IMR-90 (cell line): ENCODE measurements around the gene SLC25A44. TPM values are rescaled to one million over a fixed set of nuclear protein-coding genes. Genes with fewer than 3 reads are reported as not detected.

Experiments
- ATAC-seq: fragments of 200-7000 bp; cut with Tn5 transposase; 2 replicates; pipeline ENCODE4 v1.9.1; 2020; ENCODE audit warnings: low read depth, mild to moderate bottlenecking, moderate library complexity
- BruUV-seq: library from RNA; stranded (reverse); fragments of 400-500 nt; replicated peaks from 2 replicates; lab custom pipeline; 2021; lab: Mats Ljungman, UMichigan
- CTCF ChIA-PET: fragments of 300-600 bp; formaldehyde crosslinking; extraction: SDS; loops from one replicate; lab custom pipeline; 2021; ENCODE audit warnings: antibody characterized with exemption; lab: Yijun Ruan, JAX
- POLR2A ChIA-PET: fragments of 300-600 bp; sonication (Branson Sonifier 250); formaldehyde crosslinking; loops from one replicate; lab custom pipeline; 2022; ENCODE audit warnings: antibody characterized with exemption; ENCODE audit not compliant: unreplicated experiment; lab: Charles Lee
- DNase-seq: peaks from one replicate; pipeline ENCODE4 v3.0.0; 2013
- H2AFZ ChIP-seq: replicated peaks from 2 replicates; pipeline ENCODE3; 2013; ENCODE audit warnings: low read length, mild to moderate bottlenecking; ENCODE audit not compliant: poor library complexity
- H2AK5ac ChIP-seq: 2 replicates; pipeline ENCODE4 v1.6.1; 2013; ENCODE audit warnings: low read depth, low read length, inconsistent platforms
- H2AK9ac ChIP-seq: replicated peaks from 2 replicates; pipeline ENCODE3; 2013; ENCODE audit warnings: mild to moderate bottlenecking, low read depth, low read length, moderate library complexity; ENCODE audit not compliant: poor library complexity
- H2BK120ac ChIP-seq: 2 replicates; pipeline ENCODE4 v1.6.1; 2013; ENCODE audit warnings: low read depth, low read length, inconsistent platforms
- H2BK15ac ChIP-seq: 3 replicates; pipeline ENCODE4 v1.6.1; 2013; ENCODE audit warnings: low read depth, low read length, inconsistent platforms
- H2BK20ac ChIP-seq: 2 replicates; pipeline ENCODE4 v1.6.1; 2013; ENCODE audit warnings: low read depth, mild to moderate bottlenecking, inconsistent platforms, low read length, moderate library complexity
- H2BK5ac ChIP-seq: 2 replicates; pipeline ENCODE4 v1.6.1; 2013; ENCODE audit warnings: mild to moderate bottlenecking, low read depth, low read length, inconsistent platforms; ENCODE audit not compliant: poor library complexity, severe bottlenecking
- H3K14ac ChIP-seq: replicated peaks from 2 replicates; pipeline ENCODE4 v1.6.1; 2013; ENCODE audit warnings: low read depth, low read length, inconsistent platforms
- H3K18ac ChIP-seq: 2 replicates; pipeline ENCODE4 v1.6.1; 2013; ENCODE audit warnings: low read depth, low read length, control low read depth
- H3K23ac ChIP-seq: 2 replicates; pipeline ENCODE4 v1.6.1; 2013; ENCODE audit warnings: low read depth, low read length, inconsistent platforms
- H3K27ac ChIP-seq: 2 replicates; pipeline ENCODE4 v1.5.1; 2013; ENCODE audit warnings: mild to moderate bottlenecking, control low read depth, low read length; ENCODE audit not compliant: insufficient read depth
- H3K27me3 ChIP-seq: 2 replicates; pipeline ENCODE4 v1.6.1; 2013; ENCODE audit warnings: low read length; ENCODE audit not compliant: control insufficient read depth, insufficient read depth
- H3K36me3 ChIP-seq: 2 replicates; pipeline ENCODE4 v1.6.1; 2013; ENCODE audit warnings: low read length, mixed read lengths; ENCODE audit not compliant: control insufficient read depth, insufficient read depth
- H3K4ac ChIP-seq: 2 replicates; pipeline ENCODE4 v1.6.1; 2013; ENCODE audit warnings: low read depth, low read length, inconsistent platforms
- H3K4me1 ChIP-seq: 2 replicates; pipeline ENCODE4 v1.6.1; 2013; ENCODE audit warnings: low read length, mixed read lengths; ENCODE audit not compliant: control insufficient read depth, insufficient read depth
- H3K4me2 ChIP-seq: 2 replicates; pipeline ENCODE4 v1.6.1; 2013; ENCODE audit warnings: low read depth, mild to moderate bottlenecking, control low read depth, low read length, moderate library complexity
- H3K4me3 ChIP-seq: 2 replicates; pipeline ENCODE4 v1.5.1; 2013; ENCODE audit warnings: low read depth, mild to moderate bottlenecking, control low read depth, low read length, moderate library complexity; ENCODE audit not compliant: insufficient read depth
- H3K56ac ChIP-seq: 2 replicates; pipeline ENCODE4 v1.6.1; 2013; ENCODE audit warnings: low read length, inconsistent platforms; ENCODE audit not compliant: insufficient read depth; ENCODE audit errors: extremely low read depth
- H3K79me1 ChIP-seq, 2 experiments: 2 replicates each; pipeline ENCODE4 v1.6.1; 2013; ENCODE audit warnings: low read length in 2 of 2, inconsistent platforms in 1 of 2, low read depth in 1 of 2
- H3K9ac ChIP-seq: 2 replicates; pipeline ENCODE4 v1.6.1; 2013; ENCODE audit warnings: low read depth, low read length, control low read depth
- H3K9me1 ChIP-seq: 2 replicates; pipeline ENCODE4 v1.6.1; 2013; ENCODE audit warnings: low read length, inconsistent platforms; ENCODE audit not compliant: insufficient read depth
- H3K9me3 ChIP-seq: 2 replicates; pipeline ENCODE4 v1.6.1; 2013; ENCODE audit warnings: low read length; ENCODE audit not compliant: control insufficient read depth, insufficient read depth
- H4K20me1 ChIP-seq: 2 replicates; pipeline ENCODE4 v1.6.1; 2013; ENCODE audit warnings: low read length, inconsistent platforms; ENCODE audit not compliant: insufficient read depth
- H4K5ac ChIP-seq: 2 replicates; pipeline ENCODE4 v1.6.1; 2013; ENCODE audit warnings: mild to moderate bottlenecking, low read depth, low read length, control low read depth
- H4K8ac ChIP-seq, 2 experiments: 2 replicates each; pipeline ENCODE4 v1.6.1; 2013; ENCODE audit warnings: low read depth in 2 of 2, low read length in 2 of 2, control low read depth in 1 of 2, inconsistent platforms in 1 of 2
- H4K91ac ChIP-seq: 2 replicates; pipeline ENCODE4 v1.6.1; 2013; ENCODE audit warnings: low read depth, low read length, inconsistent platforms; ENCODE audit not compliant: insufficient read depth
- FOS ChIP-seq: fragments of 150-350 bp; IDR thresholded peaks from 2 replicates; pipeline ENCODE4 v1.6.1; 2016; ENCODE audit warnings: low read depth, low read length
- MAFK ChIP-seq: IDR thresholded peaks from 2 replicates; pipeline ENCODE4 v1.6.1; 2012; ENCODE audit warnings: low read depth, low read length, improper control_type of control experiment
- MAZ ChIP-seq: IDR thresholded peaks from 2 replicates; pipeline ENCODE4 v1.6.1; 2012; ENCODE audit warnings: low read depth, mild to moderate bottlenecking, low read length, improper control_type of control experiment, moderate library complexity, borderline replicate concordance
- MXI1 ChIP-seq: IDR thresholded peaks from 2 replicates; pipeline ENCODE4 v1.6.1; 2012; ENCODE audit warnings: low read depth, mild to moderate bottlenecking, low read length, moderate library complexity, borderline replicate concordance
- NFE2L2 ChIP-seq: fragments of 150-350 bp; IDR thresholded peaks from 2 replicates; pipeline ENCODE4 v1.6.1; 2016; ENCODE audit warnings: low read depth, mild to moderate bottlenecking, low read length
- POLR2A ChIP-seq: IDR thresholded peaks from 2 replicates; pipeline ENCODE4 v1.6.1; 2012; ENCODE audit warnings: mild to moderate bottlenecking, low read depth, low read length
- SMC3 ChIP-seq: fragments of 150-350 bp; IDR thresholded peaks from 2 replicates; pipeline ENCODE4 v1.6.1; 2016; ENCODE audit warnings: low read depth, mild to moderate bottlenecking, antibody characterized with exemption, low read length, moderate library complexity
- USF2 ChIP-seq: fragments of 150-350 bp; IDR thresholded peaks from 2 replicates; pipeline ENCODE4 v1.6.1; 2017; ENCODE audit warnings: mild to moderate bottlenecking, antibody characterized with exemption, low read length, low read depth
- WGBS, 2 experiments: methylation state at CpG; one replicate each; pipeline versions ENCODE4 v1.1.5 to v1.1.7; 2013; ENCODE audit warnings: missing lambda C conversion rate in 2 of 2; ENCODE audit not compliant: insufficient read length in 1 of 2; ENCODE audit errors: extremely low coverage in 2 of 2; 5-methylcytosine and 5-hydroxymethylcytosine counted together
- dilution Hi-C: fragments of 300-500 bp; cut with HindIII; formaldehyde crosslinking; loops from one replicate; pipeline ENCODE4 v1.14.3; 2018; ENCODE audit warnings: low sequenced_read_pairs; ENCODE audit not compliant: unreplicated experiment
- in situ Hi-C: fragments of 300-500 bp; cut with MboI; formaldehyde crosslinking; loops from 3 replicates; pipeline ENCODE4 v1.14.3; 2019; ENCODE audit warnings: low sequenced_read_pairs, inconsistent platforms, mixed read lengths
- intact Hi-C: fragments of 100-400 bp; cut with micrococcal nuclease; formaldehyde crosslinking; loops from 2 replicates; pipeline ENCODE4 v1.10.0; 2022
- polyA plus RNA-seq, 3 experiments: library from polyadenylated mRNA; depleted of rRNA; stranded (reverse); fragments of >200 nt; gene quantifications; 2 replicates each; pipeline ENCODE4 v1.2.3, GENCODE V29; 2012; ENCODE audit warnings: low replicate concordance in 1 of 3
- total RNA-seq: library from RNA; depleted of rRNA; stranded (reverse); fragments of >200 nt; gene quantifications from 2 replicates; pipeline ENCODE4 v1.2.3, GENCODE V29; 2012

Gene SLC25A44
- total and polyA plus RNA-seq, 2 of the 4 experiments (the other 2 are of a cell fraction), result 12.7 to 20.2 TPM

GRCh38 chr1:156242738-156243137, 48.8 kb downstream of the SLC25A44 start:
- in situ Hi-C loops (no loop called here), intact Hi-C loops (no loop called here), dilution Hi-C loops (no loop called here)
- no peak overlapping the region for H4K91ac ChIP-seq
- no TSS peak for BruUV-seq
- no peak overlapping the region for H2BK5ac ChIP-seq
- no peak overlapping the region for H4K5ac ChIP-seq
- peaks cover 2% of the 10 kb centered on the region; the same call in 1 of the 2 replicates for H3K4me1 ChIP-seq
- no peak overlapping the region for H3K56ac ChIP-seq
- H3K9me3 ChIP-seq, result no peaks in the 10 kb centered on the region
- H2AK9ac ChIP-seq, result no peak overlapping the region
- H2BK20ac ChIP-seq, result no peak overlapping the region
- H2AK5ac ChIP-seq, result no peak overlapping the region
- H3K27ac ChIP-seq, result no peak overlapping the region
- H2BK120ac ChIP-seq, result no peak overlapping the region
- H3K27me3 ChIP-seq, result peaks cover 12% of the 10 kb centered on the region; the same call in 1 of the 2 replicates
- H3K36me3 ChIP-seq, result peaks cover 16% of the 10 kb centered on the region; the same call in 1 of the 2 replicates
- peaks cover 5% of the 10 kb centered on the region; the same call in 1 of the 2 replicates for H3K9me1 ChIP-seq
- no peak overlapping the region for H4K8ac ChIP-seq
- ATAC-seq (no peak), DNase-seq (no peak)
- POLR2A ChIA-PET, result no interaction called here
- H3K18ac ChIP-seq, result no peak overlapping the region
- no peak for TF ChIP-seq MAFK
- no peak for TF ChIP-seq MXI1
- no peak for TF ChIP-seq MAZ
- TF ChIP-seq USF2, result no peak
- no peak for TF ChIP-seq SMC3
- no peak for TF ChIP-seq NFE2L2
- TF ChIP-seq FOS, result no peak
- no peak for TF ChIP-seq POLR2A
- H3K14ac ChIP-seq, result no peak overlapping the region
- no peaks in the 10 kb centered on the region for H3K79me1 ChIP-seq
- no peak overlapping the region for H3K4ac ChIP-seq
- no peak overlapping the region for H3K23ac ChIP-seq
- H2AFZ ChIP-seq, result no peak overlapping the region
- CTCF ChIA-PET, result no interaction called here
- H2BK15ac ChIP-seq, result no peak overlapping the region
- H3K9ac ChIP-seq, result no peak overlapping the region
- H3K4me3 ChIP-seq, result no peak overlapping the region
- WGBS, 2 experiments, result 83% methylated on average over 1 of the region's 10 CpGs; no CpG with 5 or more reads in 1 of the 2 experiments
- no peaks in the 10 kb centered on the region; the same call in 1 of the 2 replicates for H4K20me1 ChIP-seq
- no peak overlapping the region for H3K4me2 ChIP-seq
